Measurements from ENCODE around the gene ZSWIM8.
A peak's percentile ranks its signal among the peaks of the same experiment; 100 is the strongest.

The ZSWIM8 gene

GRCh38 chr10:73841061-73841421 is 55.6 kb downstream of the ZSWIM8 start:
- DNase-seq (ENCODE audit: low read depth), result no peak

DNA sequence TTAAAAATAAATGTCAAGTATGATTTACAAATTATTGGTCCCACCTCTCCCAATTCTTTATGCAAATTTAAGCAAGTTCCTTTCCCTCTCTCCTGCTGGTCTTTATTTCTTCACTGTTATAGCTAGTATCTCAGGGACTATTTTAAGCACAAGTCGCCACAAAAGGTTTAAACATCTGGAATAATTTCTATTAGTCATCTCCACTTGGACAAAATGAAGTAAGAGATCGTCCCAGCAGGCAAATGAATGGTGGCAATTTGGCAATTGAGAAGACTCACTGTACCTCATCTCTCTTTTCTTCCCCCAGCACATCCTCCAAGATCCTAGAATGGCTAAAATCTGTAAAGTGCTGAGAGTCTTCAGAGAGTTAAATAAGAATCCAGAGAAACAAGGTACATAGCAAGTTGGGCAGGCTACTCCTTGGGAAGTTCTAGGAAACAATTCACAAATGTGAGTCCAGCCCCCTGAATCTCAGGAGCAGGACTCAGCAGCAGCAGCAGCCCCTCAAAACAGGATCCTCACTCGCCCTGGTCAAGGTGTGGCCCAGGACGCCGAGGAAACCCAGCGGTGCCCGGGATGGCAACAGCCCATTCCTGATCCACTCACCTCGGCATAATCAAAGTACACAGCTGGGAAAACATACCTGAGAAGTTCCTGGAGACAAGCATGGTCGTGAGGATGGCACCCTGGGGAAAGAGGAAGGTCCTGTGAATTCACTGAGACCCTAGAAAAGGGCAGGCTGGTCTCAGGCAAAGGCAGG is 56.3 kb downstream of the ZSWIM8 start:
- DNase-seq (ENCODE audit: low read depth), result no peak

DNA sequence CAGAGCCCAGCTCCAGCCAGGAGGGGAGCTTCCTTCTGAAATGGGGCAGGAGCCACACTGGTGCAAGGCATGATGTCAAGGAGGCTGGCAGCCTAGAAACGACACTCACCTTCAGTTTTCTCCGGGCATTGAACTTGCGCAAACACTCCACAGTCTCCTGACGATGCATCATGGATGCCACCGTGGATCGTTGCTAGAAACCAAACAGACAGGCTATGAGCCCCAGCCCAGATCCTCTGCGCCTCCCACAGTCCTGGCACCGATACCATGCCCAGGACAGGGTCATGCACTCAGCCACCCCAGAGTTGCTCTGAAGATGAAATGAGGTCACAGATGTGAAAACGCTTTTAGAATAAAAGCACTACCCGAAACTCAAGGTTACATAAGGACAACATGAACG is 56.9 kb downstream of the ZSWIM8 start:
- DNase-seq (ENCODE audit: low read depth), result no peak

DNA sequence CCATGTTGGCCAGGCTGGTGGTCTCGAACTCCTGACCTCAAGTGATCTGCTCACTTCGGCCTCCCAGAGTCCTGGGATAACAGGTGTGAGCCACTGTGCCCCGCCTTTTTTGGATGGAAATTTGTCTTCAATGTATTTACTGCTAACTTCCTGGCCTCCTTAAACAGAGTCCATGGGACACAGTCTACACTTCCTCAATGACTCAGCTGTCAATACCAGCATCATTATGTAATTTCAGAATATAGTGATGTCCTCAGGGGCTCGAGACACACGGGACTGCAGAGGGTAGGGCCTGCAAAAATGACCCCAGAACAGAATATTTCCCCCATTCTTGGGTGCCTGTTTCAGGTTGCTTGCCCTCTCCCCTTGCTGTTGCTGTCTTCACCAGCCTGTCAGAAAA is 57.9 kb downstream of the ZSWIM8 start:
- DNase-seq (ENCODE audit: low read depth), result no peak

- no peak for DNase-seq (ENCODE audit: low read depth)
Measured at GRCh38 chr10:73847031-73847430, 61.6 kb downstream of the ZSWIM8 start.

- peak; percentile 45 for DNase-seq (ENCODE audit: low read depth)
Measured at GRCh38 chr10:73848821-73849489, 63.5 kb downstream of the ZSWIM8 start.

DNA sequence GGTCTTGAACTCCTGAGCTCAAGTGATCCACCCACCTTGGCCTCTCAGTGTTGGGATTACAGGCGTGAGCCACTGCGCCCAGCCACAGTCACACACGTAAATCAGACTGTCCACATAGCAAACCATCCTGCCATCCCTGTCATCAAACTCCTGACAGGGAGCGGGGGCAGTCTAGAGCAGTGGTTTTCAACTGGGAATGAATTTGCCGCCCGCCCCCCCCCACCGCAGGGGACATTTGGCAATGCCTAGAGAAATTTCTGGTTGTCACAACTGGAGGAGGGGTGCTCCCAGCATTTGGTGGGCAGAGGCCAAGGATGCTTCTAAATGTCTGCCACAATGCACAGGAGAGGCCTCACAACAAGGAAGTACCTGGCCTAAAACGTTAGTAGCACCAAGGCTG is 64.8 kb downstream of the ZSWIM8 start:
- DNase-seq (ENCODE audit: low read depth), result no peak

- peak; percentile 45 for DNase-seq (ENCODE audit: low read depth)
Measured at GRCh38 chr10:73850863-73851461, 65.6 kb downstream of the ZSWIM8 start.

Data from non-pigmented ciliary epithelial cell (primary cell).